ENCODE results near the gene PSMB10.

Gene PSMB10

DNA sequence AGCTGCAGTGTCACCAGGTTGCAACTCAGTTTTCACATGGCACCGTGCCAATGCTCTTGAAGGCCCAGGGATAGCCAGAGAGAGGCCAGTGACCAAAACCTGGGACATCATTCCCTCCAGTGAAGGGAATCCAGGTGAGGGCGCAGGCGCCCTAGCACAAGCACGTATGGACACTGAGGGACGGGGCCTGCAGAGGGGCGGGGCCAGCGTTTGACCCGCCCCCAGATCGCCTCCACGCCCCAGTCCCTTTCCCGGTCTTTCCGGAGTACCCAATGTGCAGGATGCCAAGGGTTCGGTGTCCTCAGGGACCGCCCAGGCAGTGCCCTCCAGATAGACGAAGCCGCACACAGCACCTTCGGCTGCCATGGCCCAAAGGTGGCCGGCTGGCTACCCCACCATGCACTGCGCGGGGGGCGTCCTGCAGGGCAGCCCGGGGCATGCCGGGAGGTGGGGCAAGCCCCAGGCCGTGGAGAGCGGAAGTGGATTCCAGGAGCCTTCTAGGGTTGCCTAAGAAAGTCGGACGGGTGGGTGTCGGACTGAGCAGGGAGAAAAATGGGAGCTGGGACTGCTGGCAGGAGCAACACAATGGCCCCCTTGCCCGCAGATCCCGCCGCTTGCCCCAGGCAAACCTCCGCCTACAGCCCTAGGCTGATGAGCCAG lies 27.1 kb upstream of the PSMB10 start:
- no peak for DNase-seq

GRCh38 chr16:67963292-67963661 lies 26.6 kb upstream of the PSMB10 start:
- no peak for DNase-seq

DNA sequence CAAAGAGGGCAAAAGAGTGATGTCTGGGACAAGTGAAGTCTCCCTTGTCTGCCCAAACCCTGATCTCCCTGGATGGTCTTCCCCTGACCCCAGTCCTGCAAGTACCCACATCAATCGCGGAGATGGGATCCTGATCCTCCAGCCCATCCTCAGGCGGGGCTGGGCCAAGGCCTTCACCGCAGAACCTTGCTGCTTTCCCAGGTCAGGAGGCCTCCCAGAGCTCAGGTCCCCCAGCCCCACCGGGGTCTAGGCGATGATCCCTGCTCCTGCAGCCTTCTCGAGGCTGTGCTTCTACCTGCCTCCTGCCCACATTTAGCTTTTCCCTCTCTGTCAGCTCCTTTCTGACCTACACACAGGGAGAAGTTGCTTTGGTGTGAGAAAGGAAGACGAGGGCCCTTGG lies 25.5 kb upstream of the PSMB10 start:
- DNase-seq = no peak

- no peak for DNase-seq
These were observed 24.9 kb upstream of the PSMB10 start for GRCh38 chr16:67961551-67961957.

DNA sequence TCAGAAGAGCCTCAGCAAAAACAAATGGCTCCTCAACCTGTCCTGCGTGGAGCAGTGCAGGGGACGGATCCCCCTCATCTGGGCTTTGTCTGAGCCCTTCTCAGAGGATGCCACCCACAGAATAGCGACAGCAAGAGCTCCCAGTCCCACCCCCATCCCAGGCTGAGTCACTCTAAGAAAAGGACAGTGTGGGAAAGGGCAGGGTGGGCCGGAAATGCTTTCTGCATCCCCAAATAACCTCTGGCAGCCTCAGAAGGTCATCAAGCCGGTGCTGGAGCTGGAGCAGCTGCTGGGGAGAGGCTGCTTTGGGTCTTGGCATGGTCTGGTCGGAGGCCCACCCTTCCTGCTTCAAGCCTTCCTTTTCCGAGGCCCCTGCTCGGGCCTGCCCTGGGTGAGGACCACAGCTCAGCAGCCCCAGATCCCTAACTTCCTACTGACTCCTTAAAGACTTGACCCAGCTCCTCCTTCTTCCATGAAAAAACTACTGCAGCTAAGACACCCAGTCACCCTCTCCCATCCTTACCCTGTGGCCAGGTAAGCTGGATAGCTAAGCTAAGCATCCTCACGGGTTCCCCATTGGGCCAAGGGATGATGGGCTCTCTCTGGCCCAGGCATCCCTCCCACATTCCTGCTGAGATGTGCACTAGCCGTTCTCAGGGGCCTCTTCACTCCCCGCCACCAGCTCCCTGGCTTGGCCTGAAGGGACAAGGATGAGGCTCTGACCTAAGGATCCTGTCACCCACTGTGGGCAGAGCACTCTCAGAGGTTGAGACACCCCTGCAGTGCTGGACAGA lies 23.1 kb upstream of the PSMB10 start:
- DNase-seq = no peak

- no peak for DNase-seq
These were observed 21.0 kb upstream of the PSMB10 start for GRCh38 chr16:67957622-67958021.

GRCh38 chr16:67954421-67955196 lies 18.0 kb upstream of the PSMB10 start:
- no peak for DNase-seq

GRCh38 chr16:67953641-67954375 lies 17.2 kb upstream of the PSMB10 start:
- no peak for DNase-seq

GRCh38 chr16:67951485-67951884 lies 14.8 kb upstream of the PSMB10 start:
- DNase-seq = no peak

- no peak for DNase-seq
These were observed 13.7 kb upstream of the PSMB10 start for GRCh38 chr16:67950335-67950843.

GRCh38 chr16:67949645-67950044 lies 13.0 kb upstream of the PSMB10 start:
- no peak for DNase-seq

GRCh38 chr16:67948015-67948414 lies 11.4 kb upstream of the PSMB10 start:
- DNase-seq = no peak

DNA sequence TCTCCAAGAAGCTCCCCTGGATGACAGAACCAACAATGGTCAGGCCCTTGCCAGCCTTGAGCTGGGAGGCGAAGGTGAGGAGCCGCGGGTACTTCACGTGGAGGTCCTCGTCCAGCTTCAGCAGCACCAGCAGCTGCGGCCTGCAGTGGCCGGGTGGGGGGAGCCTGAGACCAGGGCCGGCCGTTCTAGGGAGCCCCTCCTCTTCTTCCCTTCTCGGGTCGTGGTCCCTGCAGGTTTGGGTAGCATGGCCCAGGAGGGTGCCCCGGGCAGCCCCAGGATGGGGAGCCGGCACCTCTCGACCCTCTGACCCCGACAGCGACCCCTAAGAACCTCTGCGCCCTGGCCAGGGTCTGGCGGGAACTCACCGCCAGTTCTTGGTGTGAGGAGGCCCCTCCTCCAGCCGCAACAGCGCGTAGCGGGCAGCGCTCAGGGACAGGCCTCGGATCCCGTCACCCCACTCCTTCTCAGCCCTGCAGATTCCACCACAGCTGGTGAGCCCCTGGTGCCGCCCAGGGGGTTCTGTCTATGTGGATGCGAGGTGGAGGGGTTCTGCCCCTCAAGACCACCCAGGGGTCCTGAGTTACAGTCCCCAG lies 10.4 kb upstream of the PSMB10 start:
- DNase-seq = no peak

DNA sequence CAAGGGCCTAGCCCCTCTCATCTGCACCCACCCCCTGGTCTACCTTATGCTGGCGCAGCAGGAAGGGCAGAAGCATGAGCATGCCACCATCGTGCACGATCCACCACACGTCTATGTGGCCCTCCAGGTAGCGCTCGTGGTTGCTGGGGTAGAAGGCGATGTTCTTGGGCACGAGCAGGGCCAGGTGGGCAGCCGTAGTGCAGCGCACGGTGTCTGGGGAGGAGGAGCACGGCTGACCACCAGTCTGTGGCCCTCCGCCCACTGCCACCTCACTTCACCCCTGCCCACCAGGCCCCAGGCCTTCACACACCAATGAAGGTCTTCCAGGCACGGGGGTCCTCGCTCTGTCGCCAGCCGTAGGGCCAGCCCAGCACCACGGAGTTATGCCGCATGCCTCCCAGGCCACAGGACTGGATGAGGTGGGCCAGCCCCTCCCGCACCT lies 9.5 kb upstream of the PSMB10 start:
- DNase-seq = no peak

DNA sequence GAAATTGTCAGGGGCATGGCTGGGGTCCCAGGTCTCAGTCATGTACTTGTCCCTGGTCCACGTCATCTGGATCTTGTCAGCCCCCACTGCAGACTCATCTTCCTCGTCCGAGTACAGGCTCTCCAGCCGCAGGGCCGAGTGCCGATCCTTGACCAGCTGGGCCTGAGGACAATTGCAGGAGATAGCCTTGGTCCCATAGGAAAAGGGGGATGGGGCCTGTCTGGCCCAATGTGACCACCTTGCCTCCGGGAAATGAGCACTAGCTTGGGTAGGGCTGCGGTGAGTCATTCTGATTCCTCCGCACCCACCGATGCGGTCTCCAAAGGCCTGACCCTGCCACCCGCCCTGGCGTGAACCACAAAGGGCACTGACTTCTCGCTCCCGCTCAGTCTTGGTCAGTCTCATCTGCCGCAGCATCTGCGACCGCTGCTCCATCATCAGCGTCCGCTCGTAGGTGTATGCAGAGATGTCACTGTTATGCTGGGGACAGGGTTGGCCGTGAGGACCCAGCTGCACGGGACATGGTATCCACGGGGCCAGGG lies 8.8 kb upstream of the PSMB10 start:
- DNase-seq = no peak

DNA sequence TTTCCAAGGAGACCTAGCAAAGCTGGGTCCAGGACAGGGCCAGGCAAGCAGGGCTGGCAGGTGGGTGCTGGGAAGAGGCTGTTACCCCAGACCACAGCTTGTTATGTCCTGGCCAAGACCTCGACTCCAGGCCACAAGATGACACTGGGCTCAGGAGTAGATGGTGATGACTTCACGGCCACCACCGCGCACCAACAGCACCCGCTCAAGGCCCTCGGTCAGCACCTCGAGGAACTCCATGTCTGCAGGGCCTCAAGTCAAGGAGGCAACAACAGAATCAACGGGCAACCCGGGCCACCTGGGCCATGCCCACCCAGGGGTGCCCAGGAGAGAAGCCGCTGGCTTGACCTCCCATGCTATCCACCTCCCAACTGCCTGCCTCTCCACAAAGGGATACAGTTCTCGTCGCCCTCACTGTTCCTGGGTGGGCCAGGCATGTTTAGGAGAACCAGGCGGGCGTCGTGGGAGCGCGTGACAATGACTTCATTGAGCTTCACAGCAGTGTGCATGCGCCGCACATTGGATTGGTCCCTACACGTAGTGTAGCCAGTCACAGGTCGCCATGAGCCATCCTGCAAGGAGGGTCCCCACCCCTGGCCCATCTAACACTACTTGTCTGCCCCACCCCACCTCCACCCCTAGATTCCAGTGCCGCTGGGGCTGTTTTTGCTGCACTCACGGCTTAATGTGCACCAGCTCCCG lies 8.2 kb upstream of the PSMB10 start:
- no peak for DNase-seq

DNA sequence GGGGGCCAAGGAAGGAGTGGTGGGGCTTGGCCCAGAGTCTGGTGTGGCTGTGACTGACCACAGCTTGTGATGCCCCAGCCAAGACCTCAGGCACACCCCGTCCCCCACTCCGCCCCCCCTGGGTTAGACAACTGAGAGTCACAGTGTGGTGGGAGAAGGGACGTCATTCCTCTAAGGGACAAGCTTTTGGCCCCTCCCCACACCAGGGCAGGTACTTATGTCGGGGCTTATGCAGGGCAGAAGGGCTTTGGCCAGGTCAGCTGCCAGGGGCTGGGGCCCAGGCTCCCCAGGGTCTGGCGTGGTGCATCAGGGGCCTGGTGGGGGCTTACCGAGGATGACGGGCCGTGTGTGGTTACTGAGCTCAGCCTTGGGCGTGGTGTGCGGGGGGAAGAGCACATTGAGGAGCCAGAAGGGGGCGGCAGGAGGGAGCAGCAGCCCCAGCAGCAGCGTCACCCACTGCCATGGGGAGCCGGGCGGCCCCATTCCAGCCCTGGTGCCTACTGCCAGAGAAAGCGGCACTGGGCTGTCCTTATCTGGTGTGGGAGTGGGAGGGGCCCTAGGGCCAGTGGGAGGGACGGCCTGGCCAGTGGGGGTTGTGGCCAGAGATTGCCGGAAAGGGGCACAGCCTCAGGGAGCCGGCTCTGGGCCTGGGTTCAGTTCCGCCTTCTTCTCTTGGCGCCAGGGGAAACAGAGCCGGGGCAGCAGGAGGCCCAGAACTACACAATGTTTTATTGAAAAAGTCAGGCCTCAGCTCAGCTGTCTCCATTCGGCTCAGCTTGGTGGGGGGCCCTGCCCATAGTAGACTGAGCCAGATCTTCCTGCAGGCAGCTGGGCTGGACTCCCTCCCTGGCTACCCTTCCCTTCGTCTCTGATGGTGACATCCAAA lies 7.2 kb upstream of the PSMB10 start, which contains the start of gene LCAT:
Gene LCAT, minus strand, starts transcription at position 502 of the 886 bp plus-strand sequence. Its CDS starts 19 bp downstream, at position 483.
- no peak for DNase-seq

GRCh38 chr16:67943256-67943618 lies 6.6 kb upstream of the PSMB10 start:
- no peak for DNase-seq

DNA sequence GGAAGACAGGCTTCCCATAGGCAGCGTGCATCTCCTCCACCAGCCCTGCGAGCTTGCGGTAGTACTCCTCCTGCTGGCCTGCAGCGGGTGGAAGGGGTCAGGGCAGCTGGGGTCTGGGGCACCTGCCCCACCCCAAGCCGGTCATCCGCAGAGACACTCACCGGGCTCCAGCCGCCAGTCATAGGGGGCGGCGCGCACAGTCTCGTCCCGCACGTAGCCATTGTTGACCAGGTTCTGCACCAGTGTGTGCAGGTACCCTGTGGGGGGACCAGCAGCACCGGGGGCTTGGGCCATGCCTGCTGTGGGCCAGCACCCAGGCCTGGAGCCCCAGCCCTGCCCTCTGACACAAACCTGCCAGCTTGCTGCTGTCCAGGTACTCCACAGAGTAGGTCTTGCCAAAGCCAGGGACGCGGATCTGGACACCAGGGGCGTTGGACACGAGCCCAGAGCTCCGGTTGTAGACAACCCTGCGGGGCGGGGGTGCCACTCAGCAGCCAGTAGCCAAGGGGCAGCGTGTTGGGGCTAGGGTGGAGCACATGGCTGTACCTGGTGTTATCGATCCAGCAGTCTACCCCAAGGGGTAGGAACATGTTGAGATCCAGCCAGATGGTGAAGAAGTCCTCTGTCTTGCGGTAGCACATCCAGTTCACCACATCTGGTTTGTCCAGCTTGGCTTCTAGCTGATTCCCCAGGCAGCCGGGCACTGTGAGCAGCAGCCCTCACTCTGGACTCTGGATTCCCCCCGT lies 6.0 kb upstream of the PSMB10 start:
- no peak for DNase-seq

DNA sequence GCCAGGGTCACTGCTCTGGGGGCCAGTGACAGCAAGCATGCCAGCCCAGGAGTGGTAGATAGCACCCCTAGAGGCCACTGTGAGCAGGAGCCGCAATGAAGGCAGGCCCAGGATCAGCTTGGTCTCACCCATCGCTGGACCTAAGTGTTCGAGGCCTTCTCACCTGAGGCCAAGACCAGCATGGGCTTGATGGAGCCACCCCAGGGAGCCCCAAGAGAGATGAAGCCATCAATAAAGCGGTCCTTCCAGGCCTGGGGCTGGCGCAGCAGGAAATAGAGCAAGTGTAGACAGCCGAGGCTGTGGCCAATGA lies 5.5 kb upstream of the PSMB10 start:
- DNase-seq = peak; percentile 60
